AG09319 (cell line): ENCODE results near the gene RELN.

Source experiments
- DNase-seq: peaks from one replicate; pipeline ENCODE4 v3.0.0-alpha.2; 2010; ENCODE audit warnings: low read depth; ENCODE audit errors: extremely low read depth
- CTCF ChIP-seq: IDR thresholded peaks from 2 replicates; pipeline ENCODE4 v1.5.1; 2011; ENCODE audit warnings: low read depth, mild to moderate bottlenecking, inconsistent platforms, low read length, moderate library complexity

Gene RELN

DNA sequence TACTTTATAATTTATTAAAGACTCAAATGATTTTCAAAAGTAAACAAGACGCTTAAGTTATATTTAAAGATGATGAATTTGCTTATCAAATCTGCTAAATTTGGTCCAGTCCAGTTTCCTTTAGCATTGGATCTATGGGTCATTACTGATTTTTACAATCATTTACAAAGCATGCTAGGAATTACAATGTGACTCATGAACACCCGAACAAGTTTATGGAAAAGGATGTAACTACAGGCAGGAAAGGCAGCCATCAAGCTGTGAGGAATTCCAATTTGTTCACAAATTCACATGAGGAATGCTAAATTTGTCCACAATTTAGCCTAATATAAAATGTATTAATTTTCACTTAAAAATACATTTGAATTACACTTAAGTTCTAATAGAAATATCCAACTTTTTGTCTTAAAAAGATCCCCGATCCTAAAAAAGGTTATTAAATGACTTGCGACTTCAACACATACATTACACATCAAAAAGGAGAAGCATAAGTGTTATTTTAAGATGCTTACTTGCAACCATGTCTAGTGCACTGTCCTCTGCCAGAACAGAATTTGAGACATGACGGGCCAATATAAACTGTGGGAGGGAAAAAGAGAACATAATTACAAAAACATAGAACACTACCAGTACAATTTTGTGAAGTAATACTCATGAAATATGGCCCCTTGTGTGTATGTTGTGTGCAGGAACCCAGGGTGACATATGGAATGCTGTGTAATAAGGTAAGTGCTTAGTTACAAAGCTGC lies 349.3 kb downstream of the RELN start:
- DNase-seq: no peak
- TF ChIP-seq CTCF: no peak

GRCh38 chr7:103637726-103638125 lies 351.7 kb downstream of the RELN start:
- no peak for DNase-seq
- TF ChIP-seq CTCF: no peak

GRCh38 chr7:103637094-103637493 lies 352.4 kb downstream of the RELN start:
- peak; percentile 38 for DNase-seq
- TF ChIP-seq CTCF: no peak

- no peak for TF ChIP-seq CTCF
- DNase-seq: no peak
These were observed 353.3 kb downstream of the RELN start for GRCh38 chr7:103636153-103636552.

DNA sequence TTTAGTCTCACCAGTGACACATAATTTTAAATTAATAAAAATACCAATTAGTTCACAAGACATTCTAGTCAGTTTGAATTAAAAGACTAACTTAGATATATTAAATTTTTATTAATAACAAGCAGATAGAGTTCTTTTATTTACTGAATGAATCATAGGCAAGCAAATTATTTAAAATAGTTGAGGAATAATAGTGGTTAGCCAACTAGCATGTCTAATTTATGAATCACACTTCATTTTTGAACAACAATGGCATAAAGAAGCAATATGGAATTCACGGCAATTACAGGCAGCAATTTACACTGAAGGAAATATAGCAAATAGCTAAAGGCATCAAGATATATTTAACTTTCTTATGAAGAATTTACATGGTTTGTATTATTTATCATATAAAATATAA lies 356.5 kb downstream of the RELN start:
- no peak for TF ChIP-seq CTCF

DNA sequence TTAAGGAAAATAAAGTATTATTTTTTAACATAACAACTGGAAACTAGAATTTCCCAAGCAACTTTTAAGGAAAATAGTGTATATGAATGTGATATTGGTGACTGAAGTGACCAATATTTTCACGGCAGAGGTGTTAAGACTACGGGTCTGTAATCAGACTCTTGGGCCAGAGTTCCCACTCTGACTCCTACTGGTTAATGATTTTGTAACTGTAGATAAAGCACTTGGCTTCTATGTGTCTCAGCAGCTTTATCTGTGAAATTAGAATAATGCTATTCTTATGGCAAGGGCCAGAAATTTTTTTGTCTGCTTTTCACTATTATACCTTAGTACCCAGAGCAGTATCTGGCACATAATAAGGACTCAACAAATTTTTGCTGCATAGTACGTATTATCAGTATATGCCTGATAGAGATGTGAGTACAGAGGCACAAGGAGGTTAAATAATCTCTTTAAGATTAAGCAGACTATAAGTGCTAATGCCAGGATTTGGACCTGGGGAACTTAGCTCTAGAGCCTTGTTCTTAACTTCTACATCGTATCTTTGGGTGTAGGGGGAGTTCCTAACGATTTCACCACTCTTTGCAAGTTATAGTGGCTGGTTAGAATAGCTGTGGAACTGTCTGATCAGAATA lies 357.3 kb downstream of the RELN start:
- TF ChIP-seq CTCF: no peak
- DNase-seq: no peak

More for the DNA sequence above, 356.5 kb downstream of the RELN start:
- no peak for DNase-seq

DNA sequence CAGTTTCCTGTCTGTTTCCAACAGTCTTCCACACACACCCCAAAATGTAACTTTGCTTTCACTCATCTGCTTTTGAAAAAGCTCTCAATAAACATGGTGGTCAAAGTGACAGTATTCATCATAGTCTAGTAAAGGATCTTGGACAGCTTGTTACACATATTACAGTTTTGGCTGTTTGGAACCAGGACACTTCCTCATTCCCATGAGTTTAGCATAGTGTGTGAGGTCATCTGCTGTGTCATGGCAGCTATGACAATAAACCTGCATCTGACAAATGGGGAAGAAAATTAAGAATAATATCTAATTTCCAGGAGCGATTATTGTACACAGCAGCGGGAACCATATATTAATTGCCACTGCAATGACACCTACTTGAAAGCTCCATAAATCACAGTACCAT lies 359.1 kb downstream of the RELN start:
- TF ChIP-seq CTCF: no peak
- no peak for DNase-seq
